Activated B cell treated with CpG ODN at 0.5 μM for 24 hours (primary cell): ENCODE measurements around the gene SHC1. TPM values are rescaled to one million over a fixed set of nuclear protein-coding genes. Genes with fewer than 3 reads are reported as not detected.

Experiments used
- ATAC-seq: fragments of 200-7000 bp; cut with Tn5 transposase; one replicate; pipeline ENCODE4 v1.10.0; 2021; ENCODE audit warnings: low read depth, mild to moderate bottlenecking, moderate library complexity
- CTCF ChIA-PET: fragments of 350-600 bp; sonication (Branson Sonifier 250); formaldehyde crosslinking; loops from one replicate; lab custom pipeline; 2021; ENCODE audit warnings: antibody characterized with exemption; lab: Charles Lee
- POLR2A ChIA-PET: fragments of 350-600 bp; sonication (Branson Sonifier 250); formaldehyde crosslinking; loops from one replicate; lab custom pipeline; 2021; ENCODE audit warnings: antibody characterized with exemption; lab: Charles Lee
- DNase-seq: peaks from one replicate; pipeline ENCODE4 v3.0.0; 2022
- H3K27ac Mint-ChIP-seq: one replicate; pipeline ENCODE4 v1.8.0; 2020; ENCODE audit warnings: mixed read lengths
- H3K27me3 Mint-ChIP-seq: one replicate; pipeline ENCODE4 v1.8.0; 2021; ENCODE audit warnings: mixed read lengths
- H3K36me3 Mint-ChIP-seq: one replicate; pipeline ENCODE4 v1.8.0; 2021; ENCODE audit warnings: low read depth, mixed read lengths
- H3K4me1 Mint-ChIP-seq: one replicate; pipeline ENCODE4 v1.8.0; 2021; ENCODE audit warnings: mixed read lengths
- H3K4me3 Mint-ChIP-seq: one replicate; pipeline ENCODE4 v1.8.0; 2020; ENCODE audit warnings: mild to moderate bottlenecking, mixed read lengths
- H3K9me3 Mint-ChIP-seq: one replicate; pipeline ENCODE4 v1.8.0; 2020; ENCODE audit warnings: mixed read lengths
- CTCF ChIP-seq: fragments of 200-600 bp; IDR thresholded peaks from one replicate; pipeline ENCODE4 v1.8.0; 2022; ENCODE audit warnings: antibody characterized with exemption, mild to moderate bottlenecking
- intact Hi-C: fragments of 100-400 bp; cut with micrococcal nuclease; formaldehyde crosslinking; loops from one replicate; pipeline ENCODE4 v1.15.1; 2024
- total RNA-seq: library from RNA; stranded (reverse); gene quantifications from 2 replicates; pipeline ENCODE4 v1.2.3, GENCODE V29; 2022

SHC1 gene
- 59.3 and 60.9 TPM in 2 replicates for total RNA-seq

GRCh38 chr1:154970631-154971340, at the start of gene SHC1:
Gene SHC1, minus strand, starts transcription at chr1:154970747. Its CDS starts 221 bp downstream, at chr1:154970526.
- Mint-ChIP-seq H3K4me3 (peak within 1 kb of the TSS; percentile 1), H3K36me3 (peaks cover 49% of the 10 kb centered on the region), H3K4me1 (peaks cover 29% of the 10 kb centered on the region), H3K27ac (peak within 1 kb of the TSS; percentile 62), H3K27me3 (no peaks in the 10 kb centered on the region), H3K9me3 (no peaks in the 10 kb centered on the region)
- ATAC-seq (no peak), DNase-seq (no peak)
- ChIA-PET CTCF (interaction anchor here (1.3 to 2.8 kb wide), 4 partner anchors 9 to 114 kb away, joined by 3 to 11 read pairs (median 8); partner anchors contain the start of gene PYGO2), POLR2A (interaction anchor here (0.6 to 6.9 kb wide), 6 partner anchors 10 to 323 kb away, joined by 4 to 53 read pairs (median 6); partner anchors contain the start of genes FLAD1, PBXIP1, PMVK and PYGO2)
- intact Hi-C loops: loop anchor here (10.0 kb wide), 1 partner anchor 204 kb away; the partner anchor contains the start of genes KRTCAP2 and TRIM46
- no peak for TF ChIP-seq CTCF

DNA sequence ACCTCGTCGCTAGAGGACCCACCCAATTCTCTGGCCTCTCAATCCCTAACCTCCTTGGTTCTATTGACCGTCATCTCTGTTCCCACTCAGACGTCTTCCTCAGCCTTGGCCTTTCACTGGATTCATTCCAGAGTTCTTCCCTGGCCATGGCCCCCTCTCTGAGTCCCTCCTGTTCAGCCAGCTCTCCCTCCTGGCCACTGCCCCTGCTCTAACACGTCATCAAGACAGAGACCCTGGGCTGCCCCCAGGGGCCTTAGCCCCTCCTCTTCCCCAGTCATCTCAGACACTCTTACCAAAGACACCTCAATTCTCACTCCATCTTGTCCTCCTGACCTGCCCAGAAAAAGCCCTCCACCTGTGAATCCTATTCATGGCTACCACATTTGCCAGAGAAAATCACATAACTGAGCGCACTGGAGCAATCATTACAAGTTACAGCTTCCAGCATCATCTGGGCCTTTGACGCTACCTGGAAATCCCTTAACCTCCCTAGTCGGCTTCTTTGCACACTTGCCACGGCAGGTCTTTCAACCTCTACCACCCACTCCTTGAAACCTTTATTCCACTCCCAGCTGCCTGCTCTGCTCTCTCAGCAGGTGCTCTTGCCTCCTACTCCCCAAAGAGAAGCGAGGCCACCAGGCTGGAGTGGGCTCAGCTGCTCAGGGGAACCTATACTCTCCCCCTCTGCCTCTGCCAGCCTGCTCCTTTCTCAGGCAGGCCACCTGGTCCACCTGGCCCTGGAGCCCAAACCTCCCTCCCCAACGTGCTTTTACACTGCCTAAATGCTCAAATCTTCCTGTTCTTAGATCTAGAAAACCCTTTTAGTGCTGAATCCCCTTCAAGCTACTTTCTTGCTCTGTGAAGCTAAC, 49.1 kb upstream of the SHC1 start:
- Mint-ChIP-seq H3K4me3 (peak overlapping the region; percentile 36), H3K27me3 (no peaks in the 10 kb centered on the region), H3K36me3 (peaks cover 8% of the 10 kb centered on the region), H3K9me3 (no peaks in the 10 kb centered on the region), H3K4me1 (peaks cover 48% of the 10 kb centered on the region), H3K27ac (peak overlapping the region; percentile 87)
- CTCF ChIA-PET: interaction anchor here (0.7 to 1.3 kb wide), 6 partner anchors 19 to 65 kb away, joined by 3 to 6 read pairs (median 3); no protein-coding TSS in a partner anchor
- POLR2A ChIA-PET: interaction anchor here (1.2 to 2.8 kb wide), 2 partner anchors 9 to 59 kb away, joined by 3 to 22 read pairs; partner anchors contain the start of gene PYGO2
- TF ChIP-seq CTCF: no peak
- intact Hi-C loops: no loop called here
- ATAC-seq (no peak), DNase-seq (no peak)

GRCh38 chr1:155018617-155019348, 48.2 kb upstream of the SHC1 start:
- no peak for TF ChIP-seq CTCF
- POLR2A ChIA-PET: interaction anchor here (0.7 to 6.3 kb wide), 8 partner anchors 8 to 83 kb away, joined by 3 to 85 read pairs (median 6); partner anchors contain the start of genes ADAM15, PMVK, PYGO2 and ZBTB7B
- no peak for ATAC-seq
- H3K36me3 Mint-ChIP-seq: peaks cover 11% of the 10 kb centered on the region
- H3K27ac Mint-ChIP-seq: peak overlapping the region; percentile 87
- no peaks in the 10 kb centered on the region for H3K9me3 Mint-ChIP-seq
- no peaks in the 10 kb centered on the region for H3K27me3 Mint-ChIP-seq
- intact Hi-C loops: no loop called here
- CTCF ChIA-PET: interaction anchor here (1.0 to 3.7 kb wide), 9 partner anchors 35 to 459 kb away, joined by 3 to 26 read pairs (median 10); partner anchors contain the start of genes FLAD1, PBXIP1 and PMVK
- H3K4me1 Mint-ChIP-seq: peaks cover 56% of the 10 kb centered on the region
- DNase-seq: no peak
- H3K4me3 Mint-ChIP-seq: no peak overlapping the region

GRCh38 chr1:155017946-155018316, 47.4 kb upstream of the SHC1 start:
- H3K36me3 Mint-ChIP-seq: peaks cover 11% of the 10 kb centered on the region
- intact Hi-C loops: loop anchor here (1.0 to 2.0 kb wide), 11 partner anchors 12 to 459 kb away; partner anchors contain the start of genes CKS1B and FLAD1
- H3K4me1 Mint-ChIP-seq: peaks cover 65% of the 10 kb centered on the region

More at GRCh38 chr1:155017946-155018316, 47.4 kb upstream of the SHC1 start:
- Mint-ChIP-seq H3K27ac (peak overlapping the region; percentile 87), H3K9me3 (no peaks in the 10 kb centered on the region), H3K27me3 (no peaks in the 10 kb centered on the region), H3K4me3 (peak overlapping the region; percentile 79)
- ATAC-seq: peak; percentile 18
- CTCF ChIA-PET: interaction anchor here (0.6 to 3.7 kb wide), 30 partner anchors 12 to 458 kb away, joined by 3 to 35 read pairs (median 6); partner anchors contain the start of genes FLAD1, KRTCAP2, LENEP and PBXIP1
- TF ChIP-seq CTCF: no peak
- POLR2A ChIA-PET: interaction anchor here (1.0 to 6.3 kb wide), 15 partner anchors 11 to 82 kb away, joined by 3 to 85 read pairs (median 11); partner anchors contain the start of genes ADAM15, CKS1B, FLAD1 and LENEP
- DNase-seq: no peak
